ENCODE data around the gene SHANK3.

SHANK3 gene

DNA sequence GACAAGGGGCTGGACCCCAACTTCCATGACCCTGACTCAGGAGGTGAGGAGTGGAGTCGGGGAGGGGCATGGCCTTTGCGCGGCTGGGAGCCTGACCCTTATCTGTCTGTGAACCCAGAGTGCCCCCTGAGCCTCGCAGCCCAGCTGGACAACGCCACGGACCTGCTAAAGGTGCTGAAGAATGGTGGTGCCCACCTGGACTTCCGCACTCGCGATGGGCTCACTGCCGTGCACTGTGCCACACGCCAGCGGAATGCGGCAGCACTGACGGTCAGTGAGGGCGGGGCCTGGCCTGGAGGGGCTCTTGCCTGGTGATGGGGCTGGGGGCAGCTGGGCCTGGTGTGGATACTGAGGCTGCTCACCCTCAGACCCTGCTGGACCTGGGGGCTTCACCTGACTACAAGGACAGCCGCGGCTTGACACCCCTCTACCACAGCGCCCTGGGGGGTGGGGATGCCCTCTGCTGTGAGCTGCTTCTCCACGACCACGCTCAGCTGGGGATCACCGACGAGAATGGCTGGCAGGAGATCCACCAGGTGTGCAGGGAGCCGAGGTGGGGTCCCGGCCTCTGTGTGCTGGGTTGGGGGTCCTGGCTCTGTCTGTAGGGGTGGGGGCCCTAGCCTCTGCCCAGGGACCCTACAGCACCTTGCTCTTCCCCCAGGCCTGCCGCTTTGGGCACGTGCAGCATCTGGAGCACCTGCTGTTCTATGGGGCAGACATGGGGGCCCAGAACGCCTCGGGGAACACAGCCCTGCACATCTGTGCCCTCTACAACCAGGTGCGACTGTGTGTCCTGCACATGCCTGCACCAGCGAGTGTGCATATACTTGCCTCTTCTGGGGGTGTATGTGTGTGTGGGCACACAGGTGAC lies 6.3 kb downstream of the SHANK3 start:
- DNase-seq = no peak

DNA sequence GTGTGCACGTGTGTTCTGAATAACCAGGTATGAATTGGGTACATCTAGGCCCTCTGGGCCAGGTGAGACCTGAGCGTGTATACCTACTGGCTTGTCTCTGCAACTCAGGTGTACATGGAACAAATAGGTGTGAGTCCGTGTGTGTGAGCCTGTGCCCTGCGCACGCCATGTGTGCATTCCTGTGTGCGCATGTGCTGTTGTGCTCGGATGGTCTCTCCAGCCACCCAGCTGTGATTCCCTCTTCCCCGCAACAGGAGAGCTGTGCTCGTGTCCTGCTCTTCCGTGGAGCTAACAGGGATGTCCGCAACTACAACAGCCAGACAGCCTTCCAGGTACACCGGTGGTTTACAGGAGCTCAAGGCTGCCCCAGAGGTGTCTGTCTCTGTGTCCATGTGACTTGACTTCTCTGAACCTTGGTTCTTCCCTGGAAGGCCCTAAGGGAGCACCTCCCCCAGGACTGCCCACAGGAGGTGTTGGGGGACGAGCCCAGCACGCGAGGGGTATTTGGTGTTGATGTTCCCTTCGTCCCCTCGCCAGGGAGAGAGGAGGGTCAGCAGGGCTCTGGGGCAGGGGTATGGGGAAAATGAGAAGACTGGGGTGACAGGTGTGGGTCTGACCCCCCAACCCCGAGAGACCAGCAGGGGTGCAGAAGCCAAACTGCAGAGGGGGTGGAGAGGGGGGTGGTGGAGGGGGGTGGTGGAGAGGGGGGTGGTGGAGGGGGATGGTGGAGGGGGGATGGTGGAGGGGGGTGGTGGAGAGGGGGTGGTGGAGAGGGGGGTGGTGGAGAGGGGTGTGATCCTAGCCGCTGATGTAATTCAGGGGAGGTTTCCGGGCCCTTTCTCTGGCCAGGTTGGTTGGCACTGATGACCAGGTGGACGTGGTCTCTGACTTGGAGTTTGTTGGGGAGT lies 10.7 kb downstream of the SHANK3 start:
- no peak for DNase-seq

DNA sequence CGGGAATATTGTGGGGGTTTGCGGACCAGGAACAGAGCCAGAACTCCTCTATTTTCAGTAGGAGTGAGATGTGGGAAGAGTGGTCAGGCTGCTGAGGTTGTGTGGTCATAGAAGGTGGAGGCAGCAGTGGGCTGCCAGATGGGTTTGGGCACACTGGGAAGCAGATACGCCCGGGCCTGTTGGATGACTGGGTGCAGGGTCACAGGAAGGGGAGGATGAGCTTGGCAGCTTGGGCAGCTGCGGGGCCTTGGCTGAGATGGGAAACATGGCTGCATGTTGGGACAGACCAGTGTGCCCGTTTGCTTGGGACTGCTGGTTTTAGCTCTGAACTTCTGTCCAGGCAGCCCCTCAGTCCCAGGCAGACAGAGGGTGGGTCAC lies 11.4 kb downstream of the SHANK3 start:
- no peak for DNase-seq

DNA sequence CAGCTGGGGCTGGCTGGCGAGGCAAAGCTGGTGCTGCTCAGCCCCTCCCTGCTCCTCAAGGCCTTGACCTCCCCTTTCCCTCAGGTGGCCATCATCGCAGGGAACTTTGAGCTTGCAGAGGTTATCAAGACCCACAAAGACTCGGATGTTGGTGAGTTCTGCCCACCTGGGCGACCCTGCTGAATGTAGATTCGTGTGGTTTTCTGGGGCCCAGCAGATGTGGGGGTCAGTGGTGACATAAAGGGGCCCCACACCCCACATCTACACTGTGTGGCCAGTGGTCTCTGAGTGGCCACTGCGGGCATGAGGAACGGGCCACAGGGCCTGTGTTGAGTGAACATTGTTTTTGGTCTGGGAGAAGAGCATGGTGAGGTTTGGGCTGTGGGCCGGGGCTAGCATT lies 11.9 kb downstream of the SHANK3 start:
- DNase-seq = no peak

GRCh38 chr22:50684986-50685385 lies 12.4 kb downstream of the SHANK3 start:
- DNase-seq = no peak

DNA sequence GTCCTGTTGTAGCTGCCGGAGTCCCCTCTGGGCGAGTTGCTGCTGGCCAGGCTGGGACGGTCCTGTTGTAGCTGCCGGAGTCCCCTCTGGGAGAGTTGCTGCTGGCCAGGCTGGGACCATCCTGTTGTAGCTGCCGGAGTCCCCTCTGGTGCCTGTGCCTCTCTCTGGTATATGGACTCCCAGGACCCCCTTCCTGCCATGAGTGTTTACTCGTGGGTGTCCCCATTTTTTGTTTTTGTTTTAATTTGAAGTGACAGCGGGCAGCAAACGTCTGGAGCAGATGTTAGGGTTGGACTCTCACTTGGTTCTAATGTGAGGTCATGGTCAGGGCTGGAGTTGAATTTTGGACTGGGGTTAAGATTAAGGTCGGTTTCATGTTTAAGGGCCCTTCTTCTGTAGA lies 14.2 kb downstream of the SHANK3 start:
- DNase-seq = no peak

- DNase-seq = no peak
These were observed 15.2 kb downstream of the SHANK3 start for GRCh38 chr22:50687829-50688228.

DNA sequence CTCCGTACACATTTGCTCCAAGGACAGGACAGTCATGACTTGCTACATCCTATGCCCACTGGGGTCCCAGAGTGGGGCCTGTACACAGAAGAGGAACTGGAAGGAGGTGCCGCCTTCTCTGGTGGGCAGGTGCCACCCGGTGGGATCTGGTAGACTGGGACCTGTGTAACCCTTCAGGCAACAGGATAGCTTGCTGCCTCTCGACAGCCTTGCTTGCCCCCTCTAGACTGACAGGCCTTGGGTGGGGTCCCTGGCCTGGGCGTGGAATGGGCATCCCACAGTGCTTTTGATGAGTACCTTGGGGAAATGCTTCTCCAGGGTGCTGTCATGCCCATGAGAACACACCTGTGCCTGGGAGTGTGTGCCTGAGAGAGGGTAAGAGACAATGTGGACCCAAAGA lies 15.8 kb downstream of the SHANK3 start:
- no peak for DNase-seq

DNA sequence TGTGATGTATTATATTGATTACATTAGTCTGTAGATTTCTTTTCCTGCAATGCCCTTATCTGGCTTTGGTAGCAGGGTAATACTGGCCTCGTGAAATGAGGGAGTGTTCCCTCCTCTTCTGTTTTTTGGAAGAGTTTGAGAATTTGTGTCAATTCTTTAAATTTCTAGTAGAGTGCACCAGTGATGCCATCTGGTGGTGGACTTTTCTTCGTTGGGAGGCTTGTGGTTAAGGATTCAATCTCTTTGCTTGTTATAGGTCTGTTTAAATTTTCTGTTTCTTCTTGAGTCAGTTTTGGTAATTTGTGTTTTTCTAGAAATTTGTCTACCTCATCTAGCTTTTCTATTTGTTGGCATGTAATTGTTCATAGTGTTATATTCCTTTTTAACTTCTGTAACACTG lies 18.9 kb downstream of the SHANK3 start:
- DNase-seq = no peak

DNA sequence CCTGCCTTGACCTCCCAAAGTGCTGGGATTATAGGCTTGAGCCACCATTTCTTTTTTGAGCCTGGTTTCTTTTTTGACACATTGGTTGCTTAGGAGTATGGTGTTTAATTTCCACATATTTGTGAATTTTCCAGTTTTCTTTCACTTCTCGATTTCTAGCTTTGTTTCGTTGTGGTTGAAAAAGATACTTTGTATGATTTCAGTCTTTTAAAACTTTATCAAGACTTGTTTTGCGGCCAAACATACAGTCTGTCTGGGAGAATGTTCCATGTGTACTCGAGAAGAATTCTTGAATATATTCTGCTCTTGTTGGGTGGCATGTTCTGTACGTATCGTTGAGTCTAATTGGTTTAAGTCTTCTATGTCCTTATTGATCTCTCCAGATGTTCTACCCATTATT lies 20.8 kb downstream of the SHANK3 start:
- no peak for DNase-seq

GRCh38 chr22:50694099-50694605 lies 21.5 kb downstream of the SHANK3 start:
- no peak for DNase-seq

DNA sequence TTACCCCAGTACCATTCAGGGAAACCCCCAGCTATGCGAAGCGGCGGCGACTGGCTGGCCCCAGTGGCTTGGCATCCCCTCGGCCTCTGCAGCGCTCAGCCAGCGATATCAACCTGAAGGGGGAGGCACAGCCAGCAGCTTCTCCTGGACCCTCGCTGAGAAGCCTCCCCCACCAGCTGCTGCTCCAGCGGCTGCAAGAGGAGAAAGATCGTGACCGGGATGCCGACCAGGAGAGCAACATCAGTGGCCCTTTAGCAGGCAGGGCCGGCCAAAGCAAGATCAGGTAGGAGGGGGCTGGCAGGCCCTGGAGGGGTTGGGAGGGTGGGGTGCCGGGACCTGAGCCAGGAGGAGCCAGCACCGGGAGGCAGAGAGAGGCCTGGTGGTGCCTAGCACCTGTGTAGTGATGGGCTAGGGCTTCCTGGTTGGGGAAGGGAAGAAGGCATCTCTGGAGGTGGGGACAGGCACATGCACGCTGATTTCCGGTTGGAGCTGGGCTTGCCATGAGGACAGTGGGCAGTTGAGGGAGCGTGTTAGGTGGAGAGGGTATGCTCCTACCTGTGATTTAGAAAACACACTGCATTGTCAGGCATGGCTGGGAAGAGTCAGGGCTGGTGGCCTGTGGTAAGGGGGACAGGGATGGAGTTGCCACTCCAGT lies 22.3 kb downstream of the SHANK3 start:
- DNase-seq = no peak

DNA sequence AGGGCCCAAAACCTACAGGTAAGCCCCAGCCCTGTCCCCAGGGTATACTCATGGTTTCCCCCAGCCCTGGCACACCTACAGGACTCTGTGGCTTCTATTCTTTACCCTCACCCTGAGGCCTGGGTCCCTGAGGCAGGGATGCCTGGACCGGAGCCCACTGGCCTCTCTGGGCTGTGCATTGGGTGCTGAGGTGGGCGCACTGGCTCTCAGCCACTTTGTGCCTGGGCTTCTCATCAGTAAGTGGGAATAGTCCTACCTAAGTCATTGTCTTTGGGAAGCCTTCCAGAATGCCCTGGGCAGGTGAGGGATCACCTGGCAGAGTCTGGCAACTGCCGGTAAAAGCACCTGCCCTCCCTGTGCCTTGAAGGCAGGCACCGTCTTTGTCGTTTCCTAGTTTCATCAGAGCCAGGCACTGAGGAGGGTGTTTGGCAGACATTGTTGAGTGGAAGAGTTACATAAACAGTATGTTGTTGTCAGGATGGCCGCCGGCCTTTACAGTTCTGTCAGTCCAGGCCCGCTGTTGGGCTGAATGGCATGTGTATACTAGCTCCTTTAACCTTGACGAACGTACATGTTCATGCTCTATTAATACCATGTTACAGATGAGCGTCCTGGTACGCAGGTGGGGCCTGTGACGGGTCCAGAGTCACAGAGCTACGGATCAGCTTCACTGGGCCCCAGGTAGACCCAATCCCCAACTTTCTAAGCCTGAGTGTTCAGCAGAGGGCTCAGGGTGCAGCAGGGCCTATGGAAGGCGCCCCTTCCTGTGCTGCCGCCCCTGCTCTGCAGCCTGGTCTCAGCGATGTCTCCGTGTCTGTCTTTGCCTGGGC lies 23.0 kb downstream of the SHANK3 start:
- DNase-seq = no peak

- no peak for DNase-seq
These were observed 23.7 kb downstream of the SHANK3 start for GRCh38 chr22:50696251-50696798.

- no peak for DNase-seq
These were observed 24.4 kb downstream of the SHANK3 start for GRCh38 chr22:50696799-50697561.

DNA sequence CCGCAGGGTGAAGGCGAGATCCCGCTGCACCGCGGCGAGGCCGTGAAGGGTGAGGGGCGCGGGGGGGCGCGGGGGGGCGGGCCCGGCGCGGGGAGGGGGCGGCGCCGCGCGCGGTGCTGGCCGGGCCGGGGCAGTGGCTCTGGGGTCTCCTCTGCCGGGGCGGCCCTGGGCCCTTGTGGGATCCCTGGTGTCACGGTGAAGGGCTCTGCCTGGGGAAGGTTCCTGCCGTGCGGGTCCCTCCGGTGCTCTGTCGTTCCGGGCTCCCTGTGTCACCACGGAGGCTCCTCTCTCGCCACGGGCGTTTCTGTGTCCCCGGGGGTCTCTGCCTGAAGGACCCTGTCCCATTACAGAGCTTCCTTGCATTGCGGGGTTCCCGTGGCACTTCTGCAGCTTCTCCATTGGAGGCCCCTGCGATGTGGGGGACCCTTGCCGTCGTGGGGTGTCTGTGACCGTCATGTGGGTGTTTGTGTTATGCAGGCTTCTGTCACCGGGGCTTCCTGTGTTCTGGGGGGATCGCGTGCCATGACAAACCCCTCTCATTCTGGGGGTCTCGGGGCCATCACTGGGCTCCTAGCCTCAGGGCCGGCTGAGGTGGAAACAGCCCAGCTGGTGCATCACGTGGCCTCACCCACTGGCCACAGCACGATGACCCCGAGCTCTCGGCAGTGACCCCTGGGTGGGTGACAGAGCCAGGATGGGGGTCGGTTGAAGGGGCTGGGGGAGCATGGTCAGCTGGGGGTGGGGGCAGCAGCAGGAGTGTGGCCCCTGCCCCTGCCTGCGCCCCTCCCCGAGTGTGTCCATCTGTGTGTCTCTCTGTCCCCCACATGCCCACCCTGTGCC lies 25.3 kb downstream of the SHANK3 start:
- no peak for DNase-seq

DNA sequence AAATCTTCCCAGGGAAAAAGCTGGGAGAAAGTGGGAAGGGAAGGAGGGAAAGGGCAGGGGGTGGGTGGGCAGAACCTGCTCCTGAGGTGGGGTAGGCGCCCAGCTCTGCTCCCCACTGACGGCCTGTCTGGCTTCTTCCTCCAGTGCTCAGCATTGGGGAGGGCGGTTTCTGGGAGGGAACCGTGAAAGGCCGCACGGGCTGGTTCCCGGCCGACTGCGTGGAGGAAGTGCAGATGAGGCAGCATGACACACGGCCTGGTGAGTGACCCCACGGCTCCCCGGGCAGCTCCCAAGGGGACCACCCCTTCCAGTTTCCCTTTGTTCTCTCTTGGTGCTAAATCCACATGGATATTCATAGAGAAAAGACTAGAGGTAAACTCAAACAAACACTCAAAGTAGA lies 25.9 kb downstream of the SHANK3 start:
- DNase-seq = no peak

- no peak for DNase-seq
These were observed 26.6 kb downstream of the SHANK3 start for GRCh38 chr22:50699001-50699755.

GRCh38 chr22:50699756-50700386 lies 27.2 kb downstream of the SHANK3 start:
- DNase-seq = no peak
